Heart left ventricle (tissue), 13 donors: ENCODE data around the gene CRABP1.

Source experiments
- CTCF ChIP-seq, 12 donors: fragments of 200-600 bp; sonication (generic) in 4 of 12; IDR thresholded peaks; one replicate each; pipeline versions ENCODE4 v1.5.0 to v1.8.0; 2018 to 2022; ENCODE audit warnings: antibody characterized with exemption in 12 of 12, mild to moderate bottlenecking in 5 of 12
- POLR2A ChIP-seq, 2 donors: fragments of 450-650 bp; IDR thresholded peaks; one replicate each; pipeline ENCODE4 v1.6.1; 2017; ENCODE audit warnings: antibody characterized with exemption in 2 of 2, mild to moderate bottlenecking in 2 of 2, moderate library complexity in 2 of 2
- donor health status: ischemic (EF 13 %, LVEDD 7.1; RV severe dilation, severe dysfunction).
- donor health status: DM: no; HTN: yes; CAD: no.
- donor health status: DM: no; HTN: no; CAD: no.
- donor health status: ischemic (EF 25% LVEDD 6.9; RV normal size, moderate dysfunction).
- donor health status: ischemic (EF 25% LVEDD 5.7; RV mildly dilated, moderate dysfunction).
- donor health status: ischemic (EF 35%, LVEDD 5.7; RV mildly dilated, moderate dysfunction).
- donor health status: nonischemic (EF 11% LVEDD 7.7; RV severe dilation, severe dysfunction).
- donor health status: DM: yes; HTN: yes; CAD: no.
- donor health status: PGD.
- donor health status: ischemic (EF 29% LVEDD 5.4; RV normal size, mild dysfunction).
- donor health status: nonischemic (EF 23%, LVEDD 6.1; RV moderate dilation, normal function).

- TF ChIP-seq CTCF (IDR thresholded peaks at IDR 0.05), result no peak
- no peak for TF ChIP-seq POLR2A (IDR thresholded peaks at IDR 0.05)
Observed at GRCh38 chr15:78322243-78322642, 17.9 kb upstream of the CRABP1 start.
